HG02884 (cell line): Measurements from ENCODE around the gene ERP29.
A peak's percentile ranks its signal among the peaks of the same experiment; 100 is the strongest.
"Not testable (repeated sequence)": the region's sequence is repeated elsewhere in the genome, so short reads cannot be mapped to it uniquely, and the experiment has no call there.

Source experiments
- ATAC-seq: cut with Tn5 transposase; IDR thresholded peaks from one replicate; pipeline ENCODE4 v1.9.1; 2021; ENCODE audit warnings: mild to moderate bottlenecking, moderate library complexity; ENCODE audit not compliant: unreplicated experiment

Gene ERP29

DNA sequence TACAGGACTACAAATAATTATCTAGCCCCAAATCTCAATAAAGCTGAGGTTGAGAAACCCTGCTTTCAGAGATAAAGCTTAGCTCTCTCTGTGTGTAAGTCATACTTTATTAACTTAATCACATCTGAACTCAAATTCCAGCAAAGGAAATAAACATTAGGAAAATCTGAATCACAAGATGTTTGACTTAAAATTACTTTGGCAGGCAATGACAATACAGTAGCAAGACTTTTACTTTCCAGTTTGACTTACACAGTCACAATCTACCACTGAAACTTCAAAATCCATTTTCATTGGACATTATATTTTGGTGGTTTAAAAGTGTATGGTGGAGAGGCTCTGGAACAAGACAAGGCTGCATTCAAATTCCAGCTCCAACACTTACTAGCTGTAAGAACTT is 11.7 kb upstream of the ERP29 start:
- ATAC-seq, result no peak

DNA sequence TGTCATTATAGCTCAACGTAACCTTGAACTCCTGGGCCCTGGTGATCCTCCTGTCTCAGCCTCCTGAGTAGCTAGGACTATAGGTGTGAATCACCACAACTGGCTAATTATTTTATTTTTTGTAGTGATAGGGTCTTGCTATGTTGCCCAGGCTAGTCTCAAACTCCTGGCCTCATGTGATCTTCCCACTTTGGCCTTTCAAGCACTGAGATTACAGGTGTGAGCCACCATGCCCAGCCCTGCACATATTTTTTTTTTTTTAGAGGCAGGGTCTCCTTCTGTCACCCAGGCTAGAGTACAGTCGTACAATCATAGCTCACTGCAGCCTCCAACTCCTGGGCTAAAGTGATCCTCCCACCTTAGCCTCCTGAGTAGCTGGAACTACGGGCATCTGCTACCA is 9.2 kb upstream of the ERP29 start:
- ATAC-seq, result no peak

DNA sequence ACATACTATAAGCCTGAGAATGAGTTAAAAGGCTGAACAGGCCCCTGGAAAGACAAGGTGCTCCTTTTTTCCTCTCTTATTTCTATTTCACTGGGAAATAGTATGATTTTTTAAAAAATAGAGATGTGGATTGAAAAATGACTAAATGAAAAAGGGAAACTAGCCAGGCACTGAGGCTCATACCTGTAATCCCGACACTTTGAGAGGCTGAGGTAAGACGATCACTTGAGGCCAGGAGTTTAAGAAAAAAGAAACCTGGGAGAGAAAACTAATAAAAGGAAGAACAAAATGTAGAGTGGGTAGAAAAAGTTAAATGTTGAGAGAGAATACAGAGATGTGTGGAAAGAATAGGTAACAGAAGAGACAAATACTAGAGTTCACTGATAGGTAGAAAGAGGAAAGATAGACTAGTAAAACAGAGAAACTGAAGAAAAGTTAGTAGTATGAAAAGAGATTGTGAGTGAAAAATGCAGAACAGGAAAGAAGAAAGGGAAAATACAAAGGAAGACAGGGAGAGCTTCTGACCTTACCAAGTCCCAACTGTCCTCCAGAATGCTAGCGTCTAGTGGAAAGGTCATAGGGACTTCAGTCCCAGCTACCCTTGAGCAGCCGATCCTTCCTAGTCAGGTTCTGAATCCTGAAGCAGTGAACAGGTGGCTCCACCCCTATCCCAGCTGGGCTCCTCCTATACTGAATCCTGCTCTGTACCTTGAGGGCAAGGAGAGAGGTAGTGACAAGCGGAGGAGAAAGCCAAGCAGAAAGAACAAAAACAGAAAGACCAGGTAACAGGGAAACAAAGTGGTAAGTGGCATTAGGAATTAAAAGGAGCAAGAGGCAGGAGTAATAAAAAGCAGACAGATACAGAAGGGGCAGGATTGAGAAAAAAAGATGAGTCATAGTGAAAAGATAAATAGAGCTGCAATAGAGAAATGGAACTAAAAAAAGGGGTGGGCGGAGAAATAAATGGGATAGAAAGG is 7.5 kb upstream of the ERP29 start:
- ATAC-seq, result no peak

DNA sequence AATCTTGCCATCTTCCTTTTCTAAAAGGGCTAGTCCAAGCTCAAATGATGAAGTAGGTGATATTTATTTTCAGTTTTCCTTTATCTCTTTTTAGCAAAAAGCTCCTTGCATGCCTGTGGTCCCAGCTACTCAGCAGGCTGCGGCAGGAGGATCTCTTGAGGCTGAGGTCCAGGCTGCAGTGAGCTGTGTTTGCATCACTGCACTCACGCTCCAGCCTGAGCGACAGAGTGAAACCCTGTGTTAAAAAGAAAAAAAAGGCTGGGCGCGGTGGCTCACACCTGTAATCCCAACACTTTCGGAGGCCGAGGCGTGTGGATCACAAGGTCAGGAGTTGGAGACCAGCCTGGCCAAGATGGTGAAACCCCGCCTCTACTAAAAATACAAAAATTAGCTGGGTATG is 5.3 kb upstream of the ERP29 start:
- ATAC-seq, result no peak

DNA sequence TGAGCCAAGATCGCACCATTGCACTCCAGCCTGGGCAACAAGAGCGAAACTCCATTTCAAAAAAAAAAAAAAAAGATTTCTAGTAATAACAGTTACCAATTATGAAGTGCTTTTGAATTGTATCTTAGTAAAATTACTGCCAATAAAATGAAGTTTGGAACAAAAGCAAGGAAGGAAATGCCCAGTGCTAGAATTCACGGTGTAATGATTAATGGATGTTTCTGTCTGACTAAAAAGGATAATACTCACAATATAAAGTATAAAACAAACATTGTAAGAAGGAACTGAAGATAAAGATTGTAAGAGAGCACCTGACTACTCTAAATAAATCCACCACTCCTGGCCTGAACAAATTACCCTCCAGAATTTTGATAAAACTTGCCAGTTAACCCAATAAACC is 4.3 kb upstream of the ERP29 start:
- ATAC-seq, result no peak

DNA sequence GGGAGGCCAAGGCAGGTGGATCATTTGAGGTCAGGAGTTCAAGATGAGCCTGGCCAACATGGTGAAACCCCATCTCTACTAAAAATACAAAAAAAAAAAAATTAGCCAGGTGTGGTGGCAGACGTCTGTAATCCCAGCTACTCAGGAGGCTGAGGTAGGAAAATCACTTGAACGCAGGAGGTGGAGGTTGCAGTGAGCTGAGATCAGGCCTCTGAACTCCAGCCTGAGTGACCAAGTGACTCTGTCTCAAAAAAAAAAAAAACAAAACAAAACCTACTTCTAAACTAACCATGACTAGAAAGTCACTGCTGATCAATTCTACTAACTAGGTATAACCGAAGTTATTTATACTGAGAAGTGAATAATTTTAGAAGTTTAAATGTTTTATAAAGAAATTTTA is 3.6 kb upstream of the ERP29 start:
- ATAC-seq, result not testable (repeated sequence)

DNA sequence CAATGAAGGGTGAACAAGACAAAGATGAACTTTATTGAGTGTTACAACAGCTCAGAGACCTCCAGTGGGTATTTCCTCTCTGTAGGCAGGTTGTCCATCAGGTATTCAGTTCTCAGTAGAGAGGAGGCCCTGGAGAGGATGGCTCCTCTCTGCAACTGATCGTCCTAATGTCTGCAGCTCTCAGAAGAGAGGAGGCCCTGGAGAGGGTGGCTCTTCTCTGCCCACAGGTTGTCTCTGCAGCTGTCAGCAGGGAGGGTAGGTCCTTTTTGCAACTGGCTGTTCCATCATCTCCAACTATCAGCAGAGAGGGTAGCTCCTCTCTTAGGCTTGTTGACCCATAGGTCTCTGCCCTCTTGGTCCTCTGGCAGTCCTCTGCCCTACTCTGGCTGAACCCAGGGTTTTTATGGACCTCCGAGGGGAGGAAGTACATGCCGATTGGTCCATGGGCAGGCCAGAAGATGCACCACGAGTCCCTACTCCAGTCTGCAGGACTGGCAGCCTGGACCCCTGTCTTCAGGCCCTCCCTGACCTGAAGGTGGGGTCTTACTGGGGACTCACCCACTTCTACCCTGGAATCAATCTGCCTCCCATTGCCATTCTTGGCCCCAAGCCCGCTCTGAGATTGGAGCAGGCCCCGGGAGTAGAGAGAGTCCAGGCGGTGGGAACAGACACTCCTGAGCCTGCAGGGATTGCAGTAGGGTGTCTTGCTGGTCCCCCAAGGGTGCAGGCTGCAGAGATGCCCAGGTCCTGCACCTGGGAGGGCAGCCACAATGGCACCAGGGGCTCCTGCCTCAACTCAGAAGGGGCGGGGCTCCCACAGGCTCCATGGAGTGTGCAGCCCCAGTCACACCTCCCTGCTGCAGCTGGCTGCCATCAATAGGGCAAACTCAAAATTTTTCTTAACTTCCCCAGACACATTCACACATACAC is 2.5 kb upstream of the ERP29 start:
- no peak for ATAC-seq

DNA sequence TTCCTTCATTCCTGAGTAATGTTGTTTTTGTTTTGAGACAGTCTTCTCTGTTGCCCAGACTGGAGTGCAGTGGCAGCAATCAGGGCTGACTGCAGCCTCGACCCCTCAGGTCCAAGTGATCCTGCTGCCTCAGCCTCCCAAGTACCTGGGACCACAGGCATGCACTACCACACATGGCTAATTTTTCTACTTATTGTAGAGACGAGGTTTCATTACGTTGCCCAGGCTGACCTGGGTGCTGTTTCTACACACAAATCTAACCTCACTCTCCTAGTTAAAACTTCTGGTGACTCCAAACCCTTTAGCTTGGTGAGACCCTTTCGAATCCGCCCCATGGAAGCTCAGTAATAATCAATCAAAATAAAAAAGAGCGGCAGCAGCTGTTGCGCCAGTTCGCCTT is 1.5 kb upstream of the ERP29 start:
- ATAC-seq, result no peak

DNA sequence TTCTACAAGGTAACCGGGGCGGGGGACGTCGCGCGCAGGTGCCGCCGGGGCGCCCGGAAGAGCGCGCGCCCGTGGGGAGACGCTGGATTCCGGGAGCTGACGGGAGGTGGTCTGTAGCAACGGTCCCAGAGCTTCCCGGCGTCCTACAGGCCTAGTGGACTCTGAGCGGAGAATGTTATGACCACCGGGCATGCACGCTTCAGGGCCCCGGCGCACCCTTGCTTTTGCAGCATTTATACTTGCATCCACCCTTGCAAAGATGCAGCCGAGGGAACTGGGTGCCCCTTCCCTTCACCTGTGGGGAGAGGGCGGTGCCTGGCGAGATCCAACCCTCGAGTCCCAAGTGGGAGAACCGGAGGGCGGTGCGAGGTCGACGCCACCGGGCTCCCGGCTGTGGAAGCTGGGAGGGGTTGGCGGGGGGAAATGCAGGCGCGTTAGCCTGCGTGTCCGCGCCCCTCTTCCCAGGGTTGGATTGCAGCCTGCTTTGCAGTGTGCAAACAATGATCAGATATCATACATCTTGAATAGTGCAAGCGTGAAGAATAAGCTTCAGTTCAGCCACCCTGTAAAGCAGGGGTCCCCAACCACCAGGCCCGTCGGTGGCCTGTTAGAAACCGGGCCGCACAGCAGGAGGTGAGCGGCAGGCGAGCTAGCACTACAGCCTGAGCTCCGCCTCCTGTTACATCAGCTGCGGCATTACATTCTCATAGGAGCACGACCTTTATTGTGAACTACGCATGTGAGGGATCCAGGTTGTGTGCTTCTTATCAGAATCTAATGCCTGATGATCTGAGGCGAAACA is 576 bp downstream of the ERP29 start:
- ATAC-seq, result peak; percentile 2

DNA sequence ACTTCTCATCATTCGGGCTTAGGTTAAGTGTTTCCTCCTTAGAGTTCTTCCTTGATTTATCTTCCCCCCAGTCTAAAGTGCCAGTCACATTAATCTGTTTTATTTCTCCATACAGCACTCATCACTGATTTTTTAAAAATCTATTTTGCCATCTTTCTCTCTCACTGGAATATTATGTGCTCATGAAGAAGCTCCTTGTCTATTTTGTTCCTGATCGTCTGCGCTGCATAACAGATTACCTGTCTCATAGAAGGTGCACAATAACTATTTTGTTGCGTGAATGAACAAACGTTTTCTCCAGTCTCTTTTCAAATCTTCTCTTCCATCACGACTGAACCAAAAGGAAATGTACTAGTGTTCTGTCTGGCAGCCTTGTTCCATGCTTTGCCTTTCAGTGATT is 2.7 kb downstream of the ERP29 start:
- no peak for ATAC-seq

DNA sequence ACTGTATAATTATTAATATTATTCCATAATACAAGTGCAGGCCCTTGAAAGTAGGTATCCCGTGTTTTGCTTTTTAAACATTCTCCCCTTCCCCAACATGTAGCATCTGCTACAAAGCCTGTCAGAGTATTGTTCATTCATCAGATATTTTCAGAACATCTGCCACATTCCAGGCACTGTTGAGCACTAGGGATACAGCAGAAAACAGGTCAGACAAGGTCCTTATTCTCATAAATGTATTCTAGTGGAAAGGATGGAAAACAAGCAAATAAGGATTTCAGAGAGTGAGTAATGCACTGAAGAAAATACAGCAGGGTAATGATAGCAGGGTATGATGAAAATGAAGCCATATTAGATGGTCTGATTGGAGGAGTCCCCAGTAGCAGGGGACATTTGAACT is 3.8 kb downstream of the ERP29 start:
- no peak for ATAC-seq

DNA sequence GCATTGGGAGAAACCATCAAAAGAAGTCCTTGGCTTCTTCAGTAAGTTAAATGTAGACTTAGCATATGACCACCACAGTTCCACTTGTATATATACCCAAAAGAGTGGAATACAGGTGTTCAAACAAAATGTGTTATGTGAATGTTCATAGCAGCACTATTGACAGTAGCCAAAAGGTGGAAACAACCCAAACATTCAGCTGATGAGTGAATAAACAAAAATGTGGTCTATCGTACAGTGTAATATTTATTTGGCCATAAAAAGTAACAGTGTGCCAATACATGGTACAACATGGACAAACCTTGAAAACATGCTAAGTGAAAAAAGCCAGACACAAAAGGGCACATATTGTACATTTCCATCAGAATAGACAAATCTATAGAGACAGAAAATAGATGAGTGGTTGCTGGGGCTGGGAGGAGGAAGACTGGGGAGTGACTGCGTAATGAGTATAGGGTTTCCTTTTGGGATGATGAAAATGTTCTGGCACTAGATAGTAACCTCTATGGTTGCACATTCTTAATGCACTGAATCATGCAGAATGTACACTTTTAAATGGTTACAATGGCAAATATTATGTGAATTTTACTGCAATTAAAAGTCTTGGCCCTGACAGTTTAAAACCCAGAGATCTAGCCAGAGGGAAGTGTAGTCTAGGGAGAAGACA is 5.5 kb downstream of the ERP29 start:
- no peak for ATAC-seq

DNA sequence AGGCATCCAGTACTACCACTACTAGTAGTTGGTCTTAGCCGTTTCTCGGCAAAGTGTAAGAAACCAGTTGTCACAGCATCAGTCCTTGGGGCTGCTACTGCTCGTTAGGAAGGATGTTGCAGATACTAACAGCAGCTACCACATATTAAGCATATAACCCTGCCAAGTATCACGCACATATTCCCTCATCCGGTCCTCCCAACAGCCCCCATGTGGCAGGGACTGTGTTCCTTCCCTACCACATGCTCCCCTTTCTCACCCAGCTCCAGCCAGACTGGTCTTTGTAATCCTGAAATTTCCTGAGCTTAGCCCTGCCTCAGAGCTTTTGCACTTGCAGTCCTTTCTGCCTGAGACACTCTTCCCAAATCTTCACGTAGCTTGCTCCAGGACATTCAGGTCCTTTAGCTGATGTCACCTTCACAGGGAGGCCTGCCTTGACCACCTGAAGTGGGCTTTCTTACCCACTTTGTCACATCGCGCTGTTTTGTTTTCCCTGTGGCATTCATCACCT is 7.8 kb downstream of the ERP29 start:
- no peak for ATAC-seq

DNA sequence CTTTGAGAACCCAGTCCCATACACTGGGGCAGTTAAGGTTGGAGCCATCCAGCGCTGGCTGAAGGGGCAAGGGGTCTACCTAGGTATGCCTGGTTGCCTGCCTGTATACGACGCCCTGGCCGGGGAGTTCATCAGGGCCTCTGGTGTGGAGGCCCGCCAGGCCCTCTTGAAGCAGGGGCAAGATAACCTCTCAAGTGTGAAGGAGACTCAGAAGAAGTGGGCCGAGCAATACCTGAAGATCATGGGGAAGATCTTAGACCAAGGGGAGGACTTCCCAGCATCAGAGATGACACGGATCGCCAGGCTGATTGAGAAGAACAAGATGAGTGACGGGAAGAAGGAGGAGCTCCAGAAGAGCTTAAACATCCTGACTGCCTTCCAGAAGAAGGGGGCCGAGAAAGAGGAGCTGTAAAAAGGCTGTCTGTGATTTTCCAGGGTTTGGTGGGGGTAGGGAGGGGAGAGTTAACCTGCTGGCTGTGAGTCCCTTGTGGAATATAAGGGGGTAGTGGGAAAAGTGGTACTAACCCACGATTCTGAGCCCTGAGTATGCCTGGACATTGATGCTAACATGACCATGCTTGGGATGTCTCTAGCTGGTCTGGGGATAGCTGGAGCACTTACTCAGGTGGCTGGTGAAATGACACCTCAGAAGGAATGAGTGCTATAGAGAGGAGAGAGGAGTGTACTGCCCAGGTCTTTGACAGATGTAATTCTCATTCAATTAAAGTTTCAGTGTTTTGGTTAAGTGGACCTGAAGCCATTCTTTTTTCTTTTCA is 9.2 kb downstream of the ERP29 start:
- no peak for ATAC-seq

DNA sequence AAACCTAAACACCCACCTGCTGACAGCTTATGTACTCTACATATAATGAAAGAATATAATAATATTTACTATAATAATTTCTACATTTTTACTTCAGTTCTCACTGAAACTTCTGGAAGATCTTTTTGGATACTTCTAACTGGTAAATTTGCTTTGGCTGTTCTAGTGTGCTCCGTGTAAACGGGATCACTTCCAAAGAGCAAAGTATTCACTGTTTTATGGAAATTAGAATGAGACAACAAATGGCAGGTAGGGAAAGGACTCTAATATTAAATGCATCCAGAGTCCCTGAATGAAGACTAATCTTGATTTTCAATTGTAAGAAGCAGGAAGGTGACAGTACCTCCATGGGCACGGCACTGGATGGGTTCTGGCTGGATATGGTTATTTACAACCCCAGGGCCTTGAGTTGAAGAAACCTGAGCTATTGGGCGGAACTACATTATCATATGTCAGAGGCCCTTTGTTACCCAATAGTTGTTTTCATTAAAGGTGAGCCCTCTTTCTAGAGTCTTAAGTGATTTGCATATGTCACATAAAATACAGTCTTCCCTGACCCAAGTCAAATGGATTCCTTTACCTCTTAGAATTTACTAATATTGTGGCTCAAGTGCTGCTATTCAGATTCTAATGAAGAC is 10.7 kb downstream of the ERP29 start:
- ATAC-seq, result no peak

DNA sequence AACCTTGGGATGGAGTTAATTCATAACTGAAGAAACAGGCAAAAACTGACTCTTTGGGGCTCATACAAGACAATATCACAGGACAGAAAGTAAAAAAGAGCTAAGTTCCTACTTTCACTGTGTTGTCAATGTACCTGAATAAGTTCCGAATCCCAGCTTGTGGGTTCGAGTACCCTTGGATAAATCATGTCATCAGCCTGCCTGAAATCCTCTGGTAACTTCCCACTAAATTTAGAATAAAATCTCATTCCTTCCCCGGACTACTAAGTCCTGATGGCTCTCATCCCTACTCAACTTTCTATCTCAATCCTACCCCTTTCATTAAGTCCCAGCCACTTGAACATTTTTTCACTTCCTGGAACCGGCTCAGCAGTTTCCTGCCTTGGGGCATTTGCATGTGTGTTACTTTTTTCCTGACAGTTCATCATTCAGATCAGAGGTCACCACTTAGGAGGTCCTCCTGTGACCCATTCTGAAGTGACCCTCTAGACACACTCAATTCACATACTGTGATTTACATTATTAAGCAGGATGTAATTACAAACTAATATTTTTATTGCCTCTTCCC is 12.7 kb downstream of the ERP29 start:
- ATAC-seq, result no peak

DNA sequence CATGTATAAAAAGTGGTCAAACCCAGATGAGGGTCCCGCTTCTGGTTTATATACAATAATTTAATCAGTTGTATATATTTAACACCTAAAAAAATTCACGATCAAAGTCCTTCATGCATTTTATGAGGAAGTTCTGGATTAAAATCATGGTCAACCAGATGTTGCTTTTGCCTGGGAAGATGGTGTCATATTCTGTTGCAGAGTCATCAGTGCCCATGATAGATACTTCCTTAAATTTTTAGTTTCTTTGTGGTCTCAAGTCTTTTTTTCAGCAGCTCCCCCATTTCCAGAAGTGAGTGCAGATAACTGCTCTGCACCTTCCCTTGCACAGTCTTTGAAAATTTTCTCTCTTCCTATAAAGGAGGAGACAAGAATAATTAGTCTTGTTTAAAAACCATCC is 16.1 kb downstream of the ERP29 start:
- no peak for ATAC-seq

DNA sequence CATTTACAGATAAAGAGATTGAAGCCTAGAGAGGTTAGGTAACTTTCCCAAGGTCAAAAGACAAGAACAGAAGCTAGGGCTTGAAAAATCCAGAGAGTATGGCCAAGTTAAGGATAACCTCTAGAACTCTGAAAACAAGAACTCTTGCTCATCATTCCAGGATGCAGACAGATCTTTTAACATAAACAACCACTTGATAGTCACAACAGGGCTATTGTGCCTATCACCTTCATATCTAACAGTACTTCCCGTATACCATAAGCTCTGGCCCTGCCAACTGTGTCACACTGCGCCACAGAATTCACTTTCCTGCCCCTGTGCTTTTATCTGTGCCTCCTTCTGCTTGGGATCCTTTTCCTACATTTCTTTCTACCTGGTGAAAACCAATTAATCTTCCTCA is 18.2 kb downstream of the ERP29 start:
- ATAC-seq, result no peak

DNA sequence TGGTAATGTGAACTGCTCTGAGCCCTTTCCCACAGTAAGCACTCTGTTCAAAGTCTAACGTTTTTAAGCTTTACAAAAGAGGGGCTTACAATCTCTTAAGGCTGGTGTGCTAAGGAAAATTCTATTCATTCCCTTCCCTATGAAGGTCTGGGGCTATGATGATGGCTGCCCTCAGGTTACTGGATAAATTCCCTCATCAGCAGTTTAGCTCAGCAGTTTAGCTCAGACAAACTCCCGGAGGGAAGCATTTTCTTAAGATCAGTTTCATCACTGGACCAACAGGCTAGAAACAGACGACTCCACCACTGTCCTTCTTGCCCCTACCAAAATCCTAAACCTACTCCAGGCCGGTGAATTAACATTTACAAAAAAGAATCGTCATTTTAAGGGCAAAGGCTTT is 19.1 kb downstream of the ERP29 start:
- ATAC-seq, result no peak
